Right ventricle myocardium superior (tissue), 1 donor: ENCODE data around the gene RYR2. TPM values are rescaled to one million over a fixed set of nuclear protein-coding genes. Genes with fewer than 3 reads are reported as not detected.

Source experiments
- ATAC-seq: fragments of 200-7000 bp; cut with Tn5 transposase; one replicate; pipeline ENCODE4 v1.9.1; 2020; ENCODE audit warnings: mild to moderate bottlenecking; ENCODE audit not compliant: poor library complexity
- DNase-seq: peaks from one replicate; pipeline ENCODE4 v3.0.0-alpha.2; 2020
- intact Hi-C: fragments of 100-400 bp; cut with DNase I; formaldehyde crosslinking; loops from one replicate; pipeline ENCODE4 v1.11.2; 2022
- total RNA-seq: library from RNA; stranded (reverse); fragmentation: NEBNext Ultra II Directional; extraction: Animal tissue kit (Norgen Biotek cat#: 25700); gene quantifications from one replicate; pipeline ENCODE4 v1.2.1, GENCODE V29; 2021
- donor health status: DM: no; HTN: yes; CAD: no; lungs with severe emphysema.

RYR2 gene
- total RNA-seq, 1 donor from 2014 or later = 744 TPM

GRCh38 chr1:237444120-237444790 lies 402.3 kb downstream of the RYR2 start:
- no peak for DNase-seq
- ATAC-seq = no peak
- intact Hi-C loops = no loop called here

GRCh38 chr1:237448042-237448441 lies 406.1 kb downstream of the RYR2 start:
- intact Hi-C loops = no loop called here
- DNase-seq (no peak), ATAC-seq (no peak)

GRCh38 chr1:237457573-237457972 lies 415.6 kb downstream of the RYR2 start:
- no peak for DNase-seq
- intact Hi-C loops = no loop called here
- no peak for ATAC-seq

GRCh38 chr1:237467320-237467719 lies 425.3 kb downstream of the RYR2 start:
- no peak for DNase-seq
- intact Hi-C loops = no loop called here

DNA sequence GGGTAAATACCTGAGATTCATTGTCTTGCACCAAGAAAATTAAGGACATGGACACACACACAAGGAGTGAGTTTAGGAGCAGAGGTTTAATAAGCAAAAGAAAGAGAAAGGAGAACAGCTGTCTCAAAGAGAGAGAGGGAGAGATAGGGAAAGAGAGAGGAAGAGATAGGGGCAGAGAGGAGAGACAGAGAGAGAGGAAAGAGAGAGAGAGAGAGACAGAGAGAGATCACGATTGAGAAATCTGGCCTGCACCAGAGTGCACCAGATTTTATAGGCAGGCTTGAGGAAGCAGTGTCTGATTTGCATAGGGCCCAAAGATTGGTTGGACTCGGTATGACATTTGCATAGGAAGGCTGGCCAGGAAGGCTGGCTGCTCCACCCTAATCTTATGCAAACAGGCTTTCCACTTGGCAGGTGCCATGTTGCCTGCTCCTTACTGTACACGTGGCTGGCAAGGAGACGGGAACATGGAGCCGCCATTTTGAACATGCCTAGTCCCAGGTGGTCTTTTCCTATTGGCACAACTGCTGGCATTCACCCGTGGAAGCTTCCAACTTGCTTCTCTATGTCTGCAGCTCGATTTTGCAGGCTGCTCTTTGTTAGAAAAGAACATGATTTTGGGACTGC lies 428.8 kb downstream of the RYR2 start:
- peak; percentile 65 for ATAC-seq
- peak; percentile 65 for DNase-seq

More at GRCh38 chr1:237467320-237467719, 425.3 kb downstream of the RYR2 start:
- peak; percentile 24 for ATAC-seq

GRCh38 chr1:237471377-237471776 lies 429.4 kb downstream of the RYR2 start:
- DNase-seq (no peak), ATAC-seq (no peak)
- intact Hi-C loops = no loop called here

More for the DNA sequence above, 428.8 kb downstream of the RYR2 start:
- intact Hi-C loops = no loop called here

DNA sequence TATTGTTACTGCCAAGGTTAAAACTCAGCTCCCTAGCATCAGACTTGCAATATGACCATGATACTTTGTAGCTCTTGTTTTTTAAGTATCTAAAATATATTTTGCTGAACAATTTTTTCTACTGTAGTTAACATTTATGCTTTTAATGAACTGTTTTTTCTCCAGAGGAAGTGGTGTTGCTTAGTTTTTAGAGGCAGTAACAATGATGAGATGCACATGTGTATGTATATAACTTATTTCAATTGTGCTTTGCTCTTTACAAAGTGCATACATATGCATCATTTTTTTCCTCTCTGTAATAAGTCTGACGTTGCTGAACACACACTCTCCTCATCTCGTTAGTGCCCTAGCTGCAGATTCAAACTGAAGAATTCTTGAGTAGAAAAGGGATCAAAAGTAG lies 430.0 kb downstream of the RYR2 start:
- no peak for ATAC-seq
- intact Hi-C loops = no loop called here
- no peak for DNase-seq

- no peak for ATAC-seq
- no peak for DNase-seq
- intact Hi-C loops = no loop called here
Measured at GRCh38 chr1:237473854-237474253, 431.9 kb downstream of the RYR2 start.

DNA sequence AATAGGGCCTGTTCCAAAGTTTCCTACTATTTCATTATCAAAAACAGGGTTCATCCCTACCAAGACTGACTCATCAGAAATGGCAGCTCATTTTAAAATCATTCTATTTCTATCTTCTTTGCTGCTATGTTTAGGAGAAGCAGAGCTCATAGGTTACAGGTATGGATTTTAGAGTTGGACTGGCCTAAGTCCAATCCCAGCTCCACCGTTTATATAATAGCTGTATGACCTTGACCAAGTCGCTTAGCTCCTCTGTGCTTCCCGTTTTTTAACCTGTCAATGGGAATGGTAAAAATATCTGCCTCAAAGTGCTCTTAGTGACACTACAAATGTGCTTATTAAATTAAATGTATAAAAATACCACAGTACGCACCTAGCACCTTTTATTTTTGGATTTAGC lies 436.1 kb downstream of the RYR2 start:
- DNase-seq (no peak), ATAC-seq (peak; percentile 6)
- intact Hi-C loops = no loop called here

DNA sequence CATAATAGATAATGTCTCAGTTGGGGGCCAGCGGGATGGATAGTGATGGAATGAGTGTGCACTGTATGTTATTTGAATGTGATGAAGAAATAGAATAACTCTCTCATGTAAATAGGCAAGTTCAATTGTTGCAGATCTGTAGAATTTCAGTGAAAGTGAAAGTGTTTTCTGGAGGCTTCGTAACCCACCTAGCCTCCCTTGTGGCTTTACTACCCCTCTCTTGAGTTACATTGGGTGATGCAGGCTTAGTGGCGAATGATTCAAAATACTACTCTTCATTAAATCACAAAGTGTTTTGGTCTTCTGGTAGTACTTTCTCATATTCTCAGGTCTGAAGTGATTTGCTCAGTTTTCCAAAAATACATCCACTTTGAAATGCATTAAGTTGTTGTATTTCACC lies 436.9 kb downstream of the RYR2 start:
- DNase-seq = no peak
- ATAC-seq = no peak
- intact Hi-C loops = no loop called here

DNA sequence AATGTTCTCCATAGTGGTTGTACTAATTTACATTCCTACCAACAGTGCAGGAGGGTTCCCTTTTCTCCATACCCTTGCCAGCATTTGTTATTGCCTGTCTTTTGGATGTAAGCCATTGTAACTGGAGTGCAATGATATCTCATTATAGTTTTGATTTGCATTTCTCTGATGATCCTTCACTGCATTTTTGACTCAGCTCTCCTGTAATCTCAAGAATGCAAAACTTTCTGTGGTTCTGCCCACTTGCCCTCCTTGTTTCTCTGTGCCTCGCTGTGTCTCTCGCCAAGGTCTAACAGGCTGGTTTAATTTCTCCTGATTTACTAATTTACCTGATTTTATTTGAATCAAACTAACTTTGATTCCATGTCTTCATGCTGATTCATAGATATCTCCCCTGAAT lies 440.8 kb downstream of the RYR2 start:
- ATAC-seq = no peak

GRCh38 chr1:237492359-237492758 lies 450.4 kb downstream of the RYR2 start:
- no peak for DNase-seq
- intact Hi-C loops = no loop called here
- ATAC-seq = no peak

More for the DNA sequence above, 440.8 kb downstream of the RYR2 start:
- no peak for DNase-seq
- intact Hi-C loops = no loop called here

- ATAC-seq (no peak), DNase-seq (no peak)
- intact Hi-C loops = no loop called here
Measured at GRCh38 chr1:237500566-237500965, 458.6 kb downstream of the RYR2 start.

DNA sequence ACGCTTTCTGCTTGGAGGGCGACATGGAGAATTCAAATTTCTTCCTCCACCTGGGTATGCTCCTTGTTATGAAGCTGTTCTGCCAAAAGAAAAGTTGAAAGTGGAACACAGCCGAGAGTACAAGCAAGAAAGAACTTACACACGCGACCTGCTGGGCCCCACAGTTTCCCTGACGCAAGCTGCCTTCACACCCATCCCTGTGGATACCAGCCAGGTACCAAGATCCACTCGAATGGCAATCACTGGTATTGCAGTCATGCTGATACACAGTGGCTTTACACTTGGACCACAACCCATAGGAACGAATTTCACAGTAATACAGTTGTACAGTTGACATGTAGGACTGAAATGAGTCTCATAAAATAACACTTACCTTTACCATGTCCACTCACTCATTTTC lies 461.3 kb downstream of the RYR2 start:
- ATAC-seq = peak; percentile 10
- intact Hi-C loops = no loop called here
- DNase-seq = no peak

DNA sequence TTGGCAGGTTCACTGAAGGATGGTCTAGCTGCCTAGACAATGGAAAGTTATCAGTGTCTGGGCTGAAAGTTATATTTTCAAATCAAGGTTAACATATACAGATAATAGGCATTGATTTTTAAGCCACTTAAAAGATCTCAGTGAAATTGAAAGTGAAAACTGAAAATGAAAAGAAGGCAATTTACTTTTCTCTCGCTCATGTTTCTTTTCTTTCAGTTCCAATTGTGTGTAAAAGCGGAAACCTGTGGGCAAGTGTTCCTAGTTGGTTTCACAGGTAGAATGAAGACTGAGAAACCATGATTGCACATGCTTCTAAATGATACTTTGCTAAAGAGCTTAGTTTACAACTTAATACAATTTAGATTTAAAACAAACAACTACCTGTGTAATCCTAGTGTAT lies 465.0 kb downstream of the RYR2 start:
- DNase-seq (no peak), ATAC-seq (no peak)
- intact Hi-C loops = no loop called here

- intact Hi-C loops = no loop called here
- no peak for ATAC-seq
- no peak for DNase-seq
Measured at GRCh38 chr1:237509748-237510147, 467.8 kb downstream of the RYR2 start.

GRCh38 chr1:237525102-237525501 lies 483.1 kb downstream of the RYR2 start:
- ATAC-seq (no peak), DNase-seq (no peak)
- intact Hi-C loops = no loop called here

GRCh38 chr1:237527761-237528160 lies 485.8 kb downstream of the RYR2 start:
- DNase-seq = no peak
- ATAC-seq = no peak
- intact Hi-C loops = no loop called here

- no peak for ATAC-seq
- DNase-seq = no peak
- intact Hi-C loops = no loop called here
Measured at GRCh38 chr1:237528545-237528944, 486.6 kb downstream of the RYR2 start.

DNA sequence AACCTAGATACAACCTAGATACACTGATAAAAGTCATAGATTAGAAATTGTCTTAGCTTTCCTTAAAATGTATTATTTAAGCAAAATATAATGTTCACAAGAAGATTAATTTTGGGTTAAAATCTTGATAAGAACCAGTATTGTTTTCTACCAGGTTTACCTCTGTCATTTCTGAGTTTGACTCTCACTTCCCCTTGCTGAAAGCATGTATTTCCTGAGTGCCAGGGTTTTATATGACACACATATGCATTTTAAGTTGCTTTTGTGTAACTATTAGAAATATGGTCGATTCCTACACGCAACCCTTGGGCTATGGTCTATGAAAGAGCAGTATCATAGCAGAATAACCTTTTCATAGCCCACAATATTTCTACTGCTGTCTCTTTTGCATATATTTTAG lies 497.1 kb downstream of the RYR2 start:
- DNase-seq = no peak
- ATAC-seq = no peak
- intact Hi-C loops = no loop called here
